ENCODE data around the gene GLS. TPM values are rescaled to one million over a fixed set of nuclear protein-coding genes. Genes with fewer than 3 reads are reported as not detected.

GLS gene
- total RNA-seq: 163 TPM

GRCh38 chr2:190880378-190881083 is at the start of gene GLS:
Gene GLS (plus strand): TSS chr2:190880821. CDS start chr2:190881085, 264 bp downstream.
- H3K9me3 ChIP-seq (ENCODE audit: control insufficient read depth in 3 of 3, low read length in 3 of 3): no peaks in the 10 kb centered on the region
- H3K27ac ChIP-seq (ENCODE audit: low read depth, low read length): peak within 1 kb of the TSS; percentile 91
- H3K27me3 ChIP-seq (ENCODE audit: control insufficient read depth in 3 of 3, insufficient read depth in 3 of 3, low read length in 3 of 3): no peaks in the 10 kb centered on the region
- peaks cover 2 to 25% (median 5%) of the 10 kb centered on the region in 3 donors for H3K4me1 ChIP-seq (ENCODE audit: control insufficient read depth in 3 of 3, insufficient read depth in 3 of 3, low read length in 3 of 3)
- H3K4me3 ChIP-seq (ENCODE audit: low read length in 3 of 3): peak within 1 kb of the TSS; percentile 87 to 98 (median 93)
- peak within 1 kb of the TSS; percentile 88 to 94 (median 91) for H3K9ac ChIP-seq (ENCODE audit: low read depth in 1 of 3, low read length in 3 of 3)
- no peaks in the 10 kb centered on the region for H3K36me3 ChIP-seq (ENCODE audit: control insufficient read depth in 3 of 3, insufficient read depth in 3 of 3, low read length in 3 of 3)

DNA sequence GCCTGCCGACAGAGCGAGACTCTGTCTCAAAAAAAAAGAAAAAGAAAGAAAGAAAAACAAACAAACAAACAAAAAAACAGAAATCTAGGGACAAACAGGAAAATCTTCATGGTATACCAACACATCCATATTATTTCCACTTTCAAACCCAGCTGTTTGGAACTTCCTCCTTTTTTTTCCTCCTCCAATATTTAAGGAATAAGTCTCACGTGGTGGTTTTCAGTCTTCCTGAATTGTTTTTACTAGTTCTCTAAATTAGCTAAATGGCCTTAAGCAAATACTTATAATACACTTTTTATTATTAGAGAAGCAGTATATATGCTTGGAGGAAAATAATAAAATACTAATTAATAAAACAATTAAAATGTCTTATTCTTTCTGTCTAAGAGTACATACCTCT is 48.7 kb upstream of the GLS start:
- Histone ChIP-seq H3K36me3 (ENCODE audit: control insufficient read depth in 3 of 3, insufficient read depth in 3 of 3, low read length in 3 of 3) (no peaks in the 10 kb centered on the region), H3K27me3 (ENCODE audit: control insufficient read depth in 3 of 3, insufficient read depth in 3 of 3, low read length in 3 of 3) (no peaks in the 10 kb centered on the region), H3K9me3 (ENCODE audit: control insufficient read depth in 3 of 3, low read length in 3 of 3) (no peaks in the 10 kb centered on the region), H3K4me3 (ENCODE audit: low read length in 3 of 3) (no peak overlapping the region), H3K4me1 (ENCODE audit: control insufficient read depth in 3 of 3, insufficient read depth in 3 of 3, low read length in 3 of 3) (no peaks in the 10 kb centered on the region), H3K9ac (ENCODE audit: low read depth in 1 of 3, low read length in 3 of 3) (no peak overlapping the region), H3K27ac (ENCODE audit: low read depth, low read length) (no peak overlapping the region)

DNA sequence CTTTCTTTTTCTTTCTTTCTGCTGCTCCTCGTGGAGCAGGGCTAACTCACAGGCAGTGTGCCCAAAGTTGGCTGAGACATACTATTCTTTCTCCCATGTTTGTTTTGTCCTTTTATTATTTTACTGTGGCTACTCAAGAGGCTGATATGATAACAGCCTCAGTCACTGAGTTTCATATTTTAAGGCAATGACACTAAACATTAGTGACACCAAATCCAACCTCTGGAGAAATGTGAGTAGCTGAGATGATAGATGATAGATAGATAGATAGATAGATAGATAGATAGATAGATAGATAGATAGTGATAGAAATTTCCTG is 45.8 kb upstream of the GLS start:
- H3K27me3 ChIP-seq (ENCODE audit: control insufficient read depth in 3 of 3, insufficient read depth in 3 of 3, low read length in 3 of 3): no peaks in the 10 kb centered on the region
- H3K27ac ChIP-seq (ENCODE audit: low read depth, low read length): no peak overlapping the region
- no peak overlapping the region for H3K9ac ChIP-seq (ENCODE audit: low read depth in 1 of 3, low read length in 3 of 3)

GRCh38 chr2:190835303-190835930 is 45.2 kb upstream of the GLS start:
- H3K27me3 ChIP-seq (ENCODE audit: control insufficient read depth in 3 of 3, insufficient read depth in 3 of 3, low read length in 3 of 3): no peaks in the 10 kb centered on the region
- no peak overlapping the region for H3K27ac ChIP-seq (ENCODE audit: low read depth, low read length)
- no peak overlapping the region for H3K9ac ChIP-seq (ENCODE audit: low read depth in 1 of 3, low read length in 3 of 3)
- no peak overlapping the region for H3K4me3 ChIP-seq (ENCODE audit: low read length in 3 of 3)
- no peaks in the 10 kb centered on the region for H3K9me3 ChIP-seq (ENCODE audit: control insufficient read depth in 3 of 3, low read length in 3 of 3)
- H3K4me1 ChIP-seq (ENCODE audit: control insufficient read depth in 3 of 3, insufficient read depth in 3 of 3, low read length in 3 of 3): no peaks in the 10 kb centered on the region
- H3K36me3 ChIP-seq (ENCODE audit: control insufficient read depth in 3 of 3, insufficient read depth in 3 of 3, low read length in 3 of 3): no peaks in the 10 kb centered on the region

More for the DNA sequence above, 45.8 kb upstream of the GLS start:
- Histone ChIP-seq H3K4me3 (ENCODE audit: low read length in 3 of 3) (no peak overlapping the region), H3K9me3 (ENCODE audit: control insufficient read depth in 3 of 3, low read length in 3 of 3) (no peaks in the 10 kb centered on the region), H3K4me1 (ENCODE audit: control insufficient read depth in 3 of 3, insufficient read depth in 3 of 3, low read length in 3 of 3) (no peaks in the 10 kb centered on the region), H3K36me3 (ENCODE audit: control insufficient read depth in 3 of 3, insufficient read depth in 3 of 3, low read length in 3 of 3) (no peaks in the 10 kb centered on the region)

DNA sequence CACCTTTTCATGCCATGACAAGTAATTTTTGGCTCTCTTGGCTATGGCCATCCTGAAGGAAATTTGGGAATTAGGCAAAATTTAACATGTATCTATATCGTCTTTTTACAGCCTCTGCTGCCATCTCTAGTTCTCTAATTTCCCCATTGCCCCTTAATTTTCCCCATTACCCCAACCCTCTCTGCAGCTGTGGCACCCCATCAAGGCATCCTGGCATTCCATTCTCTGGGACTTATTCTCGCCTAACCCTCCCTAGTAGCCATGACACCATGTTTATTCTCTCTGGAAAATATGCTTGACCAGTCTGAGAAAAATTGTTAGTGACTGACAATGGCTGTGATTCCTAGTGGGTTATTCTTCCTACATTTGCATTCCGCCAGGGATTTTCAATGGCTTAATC is 43.9 kb upstream of the GLS start:
- Histone ChIP-seq H3K4me3 (ENCODE audit: low read length in 3 of 3) (no peak overlapping the region), H3K27ac (ENCODE audit: low read depth, low read length) (no peak overlapping the region), H3K27me3 (ENCODE audit: control insufficient read depth in 3 of 3, insufficient read depth in 3 of 3, low read length in 3 of 3) (no peaks in the 10 kb centered on the region), H3K9ac (ENCODE audit: low read depth in 1 of 3, low read length in 3 of 3) (no peak overlapping the region), H3K36me3 (ENCODE audit: control insufficient read depth in 3 of 3, insufficient read depth in 3 of 3, low read length in 3 of 3) (no peaks in the 10 kb centered on the region), H3K4me1 (ENCODE audit: control insufficient read depth in 3 of 3, insufficient read depth in 3 of 3, low read length in 3 of 3) (no peaks in the 10 kb centered on the region), H3K9me3 (ENCODE audit: control insufficient read depth in 3 of 3, low read length in 3 of 3) (no peaks in the 10 kb centered on the region)

- H3K4me1 ChIP-seq (ENCODE audit: control insufficient read depth in 3 of 3, insufficient read depth in 3 of 3, low read length in 3 of 3): no peaks in the 10 kb centered on the region
- no peak overlapping the region for H3K9ac ChIP-seq (ENCODE audit: low read depth in 1 of 3, low read length in 3 of 3)
- H3K27ac ChIP-seq (ENCODE audit: low read depth, low read length): no peak overlapping the region
- H3K36me3 ChIP-seq (ENCODE audit: control insufficient read depth in 3 of 3, insufficient read depth in 3 of 3, low read length in 3 of 3): no peaks in the 10 kb centered on the region
- H3K4me3 ChIP-seq (ENCODE audit: low read length in 3 of 3): no peak overlapping the region
- no peaks in the 10 kb centered on the region for H3K9me3 ChIP-seq (ENCODE audit: control insufficient read depth in 3 of 3, low read length in 3 of 3)
- no peaks in the 10 kb centered on the region for H3K27me3 ChIP-seq (ENCODE audit: control insufficient read depth in 3 of 3, insufficient read depth in 3 of 3, low read length in 3 of 3)
These were observed 43.2 kb upstream of the GLS start for GRCh38 chr2:190837420-190837819.

DNA sequence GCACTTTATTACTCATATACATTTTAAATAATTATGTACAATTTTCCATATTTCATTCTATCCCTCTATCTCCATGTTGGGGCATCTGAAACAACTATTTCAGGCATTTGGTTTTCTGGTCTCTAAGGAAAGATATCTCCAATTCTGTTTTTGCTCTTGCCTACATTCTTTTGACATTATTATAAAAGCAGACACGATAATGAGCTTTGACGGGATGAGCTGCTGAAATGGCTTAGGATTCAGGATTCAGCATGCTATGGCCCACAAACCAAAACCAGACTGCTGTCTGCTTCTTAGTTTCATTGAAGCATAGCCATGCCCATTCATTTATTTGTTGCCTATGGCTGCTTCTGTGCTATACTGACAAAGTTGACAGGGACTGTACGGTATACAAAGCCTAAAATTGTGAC is 42.7 kb upstream of the GLS start:
- Histone ChIP-seq H3K9me3 (ENCODE audit: control insufficient read depth in 3 of 3, low read length in 3 of 3) (no peaks in the 10 kb centered on the region), H3K36me3 (ENCODE audit: control insufficient read depth in 3 of 3, insufficient read depth in 3 of 3, low read length in 3 of 3) (no peaks in the 10 kb centered on the region), H3K27me3 (ENCODE audit: control insufficient read depth in 3 of 3, insufficient read depth in 3 of 3, low read length in 3 of 3) (no peaks in the 10 kb centered on the region), H3K27ac (ENCODE audit: low read depth, low read length) (no peak overlapping the region), H3K4me1 (ENCODE audit: control insufficient read depth in 3 of 3, insufficient read depth in 3 of 3, low read length in 3 of 3) (no peaks in the 10 kb centered on the region), H3K4me3 (ENCODE audit: low read length in 3 of 3) (no peak overlapping the region), H3K9ac (ENCODE audit: low read depth in 1 of 3, low read length in 3 of 3) (no peak overlapping the region)

GRCh38 chr2:190838492-190838910 is 42.1 kb upstream of the GLS start:
- H3K27ac ChIP-seq (ENCODE audit: low read depth, low read length): no peak overlapping the region
- no peaks in the 10 kb centered on the region for H3K9me3 ChIP-seq (ENCODE audit: control insufficient read depth in 3 of 3, low read length in 3 of 3)
- H3K36me3 ChIP-seq (ENCODE audit: control insufficient read depth in 3 of 3, insufficient read depth in 3 of 3, low read length in 3 of 3): no peaks in the 10 kb centered on the region
- no peaks in the 10 kb centered on the region for H3K27me3 ChIP-seq (ENCODE audit: control insufficient read depth in 3 of 3, insufficient read depth in 3 of 3, low read length in 3 of 3)
- H3K4me3 ChIP-seq (ENCODE audit: low read length in 3 of 3): no peak overlapping the region
- no peak overlapping the region for H3K9ac ChIP-seq (ENCODE audit: low read depth in 1 of 3, low read length in 3 of 3)
- no peaks in the 10 kb centered on the region for H3K4me1 ChIP-seq (ENCODE audit: control insufficient read depth in 3 of 3, insufficient read depth in 3 of 3, low read length in 3 of 3)

DNA sequence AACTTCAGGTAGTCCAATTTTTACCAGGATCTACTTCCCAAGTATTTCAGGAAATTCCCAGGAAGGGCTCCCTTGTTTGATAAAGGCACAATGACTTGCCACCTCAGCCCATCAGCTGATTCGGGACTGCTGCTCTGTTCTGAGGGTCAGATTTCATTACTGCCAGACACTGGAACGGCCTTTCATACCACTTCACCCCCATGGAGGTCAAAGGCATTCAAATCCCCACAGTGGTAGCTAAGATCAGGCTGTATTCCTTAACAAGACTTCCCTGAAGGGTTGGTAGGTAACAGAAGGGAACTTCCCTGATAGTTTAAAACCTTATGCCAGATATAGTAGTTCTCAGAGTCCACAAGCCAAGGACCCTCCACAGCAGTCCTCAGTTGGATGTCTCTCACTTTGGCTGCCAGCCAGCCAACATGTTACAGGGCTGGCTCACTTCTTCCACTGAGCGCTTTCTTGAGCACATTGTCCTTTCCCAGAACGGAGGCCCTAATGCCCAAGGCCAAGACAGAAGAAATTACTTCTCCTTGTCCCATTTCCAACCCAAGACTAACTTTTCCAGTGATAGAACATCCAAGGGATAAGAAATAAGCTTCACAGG is 40.0 kb upstream of the GLS start:
- Histone ChIP-seq H3K9me3 (ENCODE audit: control insufficient read depth in 3 of 3, low read length in 3 of 3) (no peaks in the 10 kb centered on the region), H3K36me3 (ENCODE audit: control insufficient read depth in 3 of 3, insufficient read depth in 3 of 3, low read length in 3 of 3) (no peaks in the 10 kb centered on the region), H3K27ac (ENCODE audit: low read depth, low read length) (no peak overlapping the region), H3K27me3 (ENCODE audit: control insufficient read depth in 3 of 3, insufficient read depth in 3 of 3, low read length in 3 of 3) (no peaks in the 10 kb centered on the region), H3K9ac (ENCODE audit: low read depth in 1 of 3, low read length in 3 of 3) (no peak overlapping the region), H3K4me1 (ENCODE audit: control insufficient read depth in 3 of 3, insufficient read depth in 3 of 3, low read length in 3 of 3) (no peaks in the 10 kb centered on the region), H3K4me3 (ENCODE audit: low read length in 3 of 3) (no peak overlapping the region)

GRCh38 chr2:190841707-190842505 is 38.7 kb upstream of the GLS start:
- Histone ChIP-seq H3K27me3 (ENCODE audit: control insufficient read depth in 3 of 3, insufficient read depth in 3 of 3, low read length in 3 of 3) (no peaks in the 10 kb centered on the region), H3K9me3 (ENCODE audit: control insufficient read depth in 3 of 3, low read length in 3 of 3) (no peaks in the 10 kb centered on the region), H3K4me3 (ENCODE audit: low read length in 3 of 3) (no peak overlapping the region), H3K36me3 (ENCODE audit: control insufficient read depth in 3 of 3, insufficient read depth in 3 of 3, low read length in 3 of 3) (no peaks in the 10 kb centered on the region), H3K27ac (ENCODE audit: low read depth, low read length) (no peak overlapping the region), H3K9ac (ENCODE audit: low read depth in 1 of 3, low read length in 3 of 3) (no peak overlapping the region), H3K4me1 (ENCODE audit: control insufficient read depth in 3 of 3, insufficient read depth in 3 of 3, low read length in 3 of 3) (no peaks in the 10 kb centered on the region)

All from skeletal muscle tissue (tissue), 4 donors.